Motor neuron (in vitro differentiated cells): Measurements from ENCODE around the gene DNAAF1. TPM values are rescaled to one million over a fixed set of nuclear protein-coding genes. Genes with fewer than 3 reads are reported as not detected.
A peak's percentile ranks its signal among the peaks of the same experiment; 100 is the strongest.
"Not testable (repeated sequence)": the region's sequence is repeated elsewhere in the genome, so short reads cannot be mapped to it uniquely, and the experiment has no call there.

Source experiments
- ATAC-seq, 8 experiments: fragments of 200-7000 bp; cut with Tn5 transposase; replicated peaks in 6 of 8; 2 replicates each; pipeline ENCODE4 v1.8.0; 2021; ENCODE audit warnings: mild to moderate bottlenecking in 8 of 8, moderate library complexity in 8 of 8
- H3K27ac ChIP-seq, 2 donors: fragments of 250-450 bp; sonication (Bioruptor Pico); 2 replicates each; pipeline ENCODE4 v1.9.0; 2021; ENCODE audit warnings: antibody characterized with exemption in 2 of 2, mild to moderate bottlenecking in 2 of 2, moderate library complexity in 1 of 2
- H3K4me1 ChIP-seq, 2 donors: fragments of 250-450 bp; sonication (Bioruptor Pico); replicated peaks in 1 of 2; 2 replicates each; pipeline ENCODE4 v1.6.1; 2021; ENCODE audit warnings: antibody characterized with exemption in 2 of 2, mild to moderate bottlenecking in 2 of 2, moderate library complexity in 1 of 2
- H3K4me3 ChIP-seq, 5 donors: fragments of 250-450 bp; sonication (Bioruptor Pico); 2 replicates each; pipeline ENCODE4 v1.9.0; 2021; ENCODE audit warnings: antibody characterized with exemption in 5 of 5, mild to moderate bottlenecking in 5 of 5, moderate library complexity in 4 of 5
- WGBS, 10 experiments: fragments of 450-650 bp; shearing (Covaris generic); methylation state at CpG; one replicate each; pipeline ENCODE4 v1.0.0; 2022; 5-methylcytosine and 5-hydroxymethylcytosine counted together
- in situ Hi-C, 9 experiments: fragments of 400-800 bp; cut with MboI; loops; one replicate each; pipeline ENCODE4 v1.15.0; 2021; ENCODE audit warnings: low sequenced_read_pairs in 9 of 9, low pct_unique_long_range_greater_than_20kb in 2 of 9; ENCODE audit not compliant: unreplicated experiment in 9 of 9
- total RNA-seq, 8 experiments: library from RNA; unstranded; fragments of 300-600 nt; gene quantifications; 2 replicates each; pipeline versions ENCODE4 v1.2.3 to v1.2.4, GENCODE V29; 2022

Gene DNAAF1
- total RNA-seq, 8 experiments from 2014 or later = 0.36 to 17.7 (median 1.2) TPM

DNA sequence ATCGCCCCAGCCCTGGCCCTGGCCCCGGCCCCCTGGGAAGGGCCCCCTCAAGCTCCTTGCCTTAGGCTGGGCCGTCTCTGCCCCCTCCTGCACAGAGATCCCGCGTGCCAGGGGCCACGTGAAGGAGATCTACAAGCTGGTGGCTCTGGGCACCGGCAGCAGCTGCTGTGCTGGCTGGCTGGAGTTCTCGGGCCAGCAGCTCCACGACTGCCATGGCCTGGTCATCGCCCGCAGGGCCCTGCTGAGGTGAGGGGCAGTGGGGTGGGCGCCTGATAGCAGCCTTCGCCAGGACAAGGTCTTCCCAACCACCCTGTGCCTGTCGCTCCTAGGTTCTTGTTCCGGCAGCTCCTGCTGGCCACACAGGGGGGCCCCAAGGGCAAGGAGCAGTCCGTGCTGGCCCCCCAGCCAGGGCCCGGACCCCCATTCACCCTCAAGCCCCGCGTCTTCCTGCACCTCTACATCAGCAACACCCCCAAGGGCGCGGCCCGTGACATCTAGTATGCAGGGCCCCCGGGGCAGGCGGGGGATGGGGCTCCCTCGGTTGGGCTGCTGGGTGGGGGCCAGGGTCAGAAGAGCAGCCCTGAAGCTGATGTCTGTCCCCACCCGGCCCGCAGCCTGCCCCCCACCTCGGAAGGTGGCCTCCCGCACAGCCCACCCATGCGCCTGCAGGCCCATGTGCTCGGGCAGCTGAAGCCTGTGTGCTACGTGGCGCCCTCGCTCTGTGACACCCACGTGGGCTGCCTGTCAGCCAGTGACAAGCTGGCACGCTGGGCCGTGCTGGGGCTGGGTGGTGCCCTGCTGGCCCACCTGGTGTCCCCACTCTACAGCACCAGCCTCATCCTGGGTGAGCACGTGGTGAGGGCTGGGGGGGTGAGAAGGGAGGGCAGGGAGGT, 50.3 kb downstream of the DNAAF1 start:
- in situ Hi-C loops = loop anchor here in 1 of 9 experiments (25.0 kb wide), 1 partner anchor 292 kb away; no protein-coding TSS in a partner anchor
- H3K27ac ChIP-seq = no peak overlapping the region
- peaks cover 13 to 16% of the 10 kb centered on the region in 2 donors for H3K4me1 ChIP-seq
- WGBS, 10 experiments = 100% methylated on average over 1 of the region's 38 CpGs; no CpG with 5 or more reads in 9 of the 10 experiments
- ATAC-seq = no peak
- H3K4me3 ChIP-seq = no peak overlapping the region

GRCh38 chr16:84196101-84196500, 51.0 kb downstream of the DNAAF1 start:
- in situ Hi-C loops = loop anchor here in 1 of 9 experiments (25.0 kb wide), 1 partner anchor 291 kb away; no protein-coding TSS in a partner anchor

GRCh38 chr16:84196727-84197394, 51.8 kb downstream of the DNAAF1 start:
- 67 to 83% (median 80%) methylated on average over 1 to 7 of the region's 16 CpGs; no CpG with 5 or more reads in 7 of the 10 experiments for WGBS, 10 experiments
- H3K27ac ChIP-seq = no peak overlapping the region
- H3K4me1 ChIP-seq = peaks cover 13 to 16% of the 10 kb centered on the region in 2 donors
- H3K4me3 ChIP-seq = no peak overlapping the region
- ATAC-seq = peak in 2 of 8 experiments; percentile 30 to 35
- in situ Hi-C loops = loop anchor here in 1 of 9 experiments (25.0 kb wide), 1 partner anchor 290 kb away; no protein-coding TSS in a partner anchor

More at GRCh38 chr16:84196101-84196500, 51.0 kb downstream of the DNAAF1 start:
- Histone ChIP-seq H3K4me1 (peaks cover 13 to 16% of the 10 kb centered on the region in 2 donors), H3K4me3 (no peak overlapping the region), H3K27ac (no peak overlapping the region)
- no peak for ATAC-seq
- 100% methylated on average over 3 of the region's 16 CpGs; no CpG with 5 or more reads in 9 of the 10 experiments for WGBS, 10 experiments

DNA sequence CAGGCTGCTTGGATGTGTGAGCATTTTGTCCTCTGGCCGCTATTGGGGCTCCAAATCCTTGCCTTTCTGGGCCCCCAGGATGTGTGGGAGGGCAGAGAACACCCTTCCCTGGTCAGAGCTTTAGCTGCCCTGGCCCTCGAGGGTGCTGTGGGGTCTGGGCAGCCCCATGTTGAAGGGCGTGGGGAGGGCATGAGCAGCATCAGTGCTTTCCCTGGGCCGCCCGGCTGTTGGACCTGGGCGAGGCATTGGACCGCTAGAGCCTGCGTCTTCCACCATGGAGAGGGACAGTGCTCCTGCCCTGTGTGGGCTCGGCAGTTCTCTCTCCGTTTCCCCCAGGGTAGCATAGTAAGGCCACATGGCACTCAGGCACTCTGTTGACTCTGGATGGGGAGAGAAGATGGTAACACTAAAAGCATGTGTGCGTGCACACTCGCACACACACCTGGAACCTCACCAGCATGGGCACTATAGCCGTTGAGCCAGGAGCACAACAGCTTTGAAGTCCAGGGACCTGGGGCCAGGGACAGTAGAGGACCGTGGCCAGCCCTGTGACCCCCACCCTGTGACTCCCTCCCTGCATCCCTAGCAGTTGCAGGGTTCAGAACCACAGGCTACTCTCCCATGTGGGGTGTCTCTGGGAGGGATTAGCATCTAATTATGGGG, 52.5 kb downstream of the DNAAF1 start:
- Histone ChIP-seq H3K27ac (no peak overlapping the region), H3K4me3 (no peak overlapping the region), H3K4me1 (peaks cover 13 to 16% of the 10 kb centered on the region in 2 donors)
- WGBS, 10 experiments = 76 to 100% (median 94%) methylated on average over 1 to 8 of the region's 14 CpGs; no CpG with 5 or more reads in 6 of the 10 experiments
- in situ Hi-C loops = loop anchor here in 1 of 9 experiments (25.0 kb wide), 1 partner anchor 290 kb away; no protein-coding TSS in a partner anchor
- no peak for ATAC-seq

DNA sequence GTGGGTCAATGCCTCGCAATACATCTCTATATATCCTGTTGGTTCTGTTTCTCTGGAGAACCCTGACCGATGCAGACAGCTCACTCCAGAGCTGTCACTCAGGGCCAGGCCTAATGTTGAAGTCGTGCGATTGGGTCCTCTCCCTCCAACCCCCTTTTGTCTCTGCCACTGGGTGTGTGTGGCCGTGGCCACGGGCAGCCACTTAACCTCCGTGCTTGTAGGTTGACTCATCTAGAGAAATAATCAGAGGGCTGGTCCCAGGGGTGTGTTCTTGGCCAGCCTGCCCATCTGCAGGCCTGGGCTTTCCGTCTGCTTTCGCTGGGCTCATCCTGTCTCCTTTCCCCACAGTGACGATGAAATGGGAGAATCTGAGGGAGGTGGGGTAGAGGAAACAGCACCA, 53.3 kb downstream of the DNAAF1 start:
- in situ Hi-C loops = loop anchor here in 1 of 9 experiments (25.0 kb wide), 1 partner anchor 289 kb away; no protein-coding TSS in a partner anchor
- ATAC-seq = peak in 6 of 8 experiments; percentile 27 to 93 (median 56)
- whole genome bisulfite sequencing, 10 experiments = 29 to 92% (median 78%) methylated on average over 2 to 7 of the region's 10 CpGs; no CpG with 5 or more reads in 5 of the 10 experiments
- Histone ChIP-seq H3K27ac (no peak overlapping the region), H3K4me3 (no peak overlapping the region), H3K4me1 (peaks cover 13 to 16% of the 10 kb centered on the region in 2 donors)

- peak in 2 of 8 experiments; percentile 24 to 47 for ATAC-seq
- Histone ChIP-seq H3K4me3 (no peak overlapping the region), H3K27ac (no peak overlapping the region), H3K4me1 (peaks cover 13 to 16% of the 10 kb centered on the region in 2 donors)
- in situ Hi-C loops = loop anchor here in 1 of 9 experiments (25.0 kb wide), 1 partner anchor 288 kb away; no protein-coding TSS in a partner anchor
- 10 to 50% (median 39%) methylated on average over 2 to 9 of the region's 13 CpGs; no CpG with 5 or more reads in 2 of the 10 experiments for WGBS, 10 experiments
Observed at GRCh38 chr16:84199097-84199496, 54.0 kb downstream of the DNAAF1 start.

DNA sequence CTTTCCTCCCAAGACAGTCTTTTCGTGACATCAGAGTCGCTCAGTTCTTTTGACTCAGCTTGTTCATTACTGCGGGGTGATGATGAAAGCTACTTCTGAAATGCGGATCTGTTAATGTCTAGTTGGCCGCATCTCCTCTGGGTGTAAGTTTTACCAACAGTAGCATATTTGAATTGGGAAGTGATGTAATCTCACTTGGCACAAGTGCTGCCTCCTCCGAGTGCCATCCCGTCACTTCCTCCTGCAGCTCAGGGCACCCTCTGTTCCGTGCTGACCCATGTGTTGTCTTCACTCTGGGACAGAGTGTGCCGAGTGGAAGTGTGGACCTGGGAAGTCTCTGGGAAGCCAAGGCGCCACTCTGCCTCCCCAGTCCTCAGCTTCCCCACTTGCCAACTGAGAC, 54.8 kb downstream of the DNAAF1 start:
- no peak overlapping the region for H3K4me3 ChIP-seq
- no peak overlapping the region for H3K27ac ChIP-seq
- in situ Hi-C loops = loop anchor here in 1 of 9 experiments (25.0 kb wide), 1 partner anchor 287 kb away; no protein-coding TSS in a partner anchor
- peaks cover 6 to 9% of the 10 kb centered on the region in 2 donors for H3K4me1 ChIP-seq
- no peak for ATAC-seq
- 40 to 97% (median 83%) methylated on average over 1 to 9 of the region's 10 CpGs; no CpG with 5 or more reads in 3 of the 10 experiments for WGBS, 10 experiments

DNA sequence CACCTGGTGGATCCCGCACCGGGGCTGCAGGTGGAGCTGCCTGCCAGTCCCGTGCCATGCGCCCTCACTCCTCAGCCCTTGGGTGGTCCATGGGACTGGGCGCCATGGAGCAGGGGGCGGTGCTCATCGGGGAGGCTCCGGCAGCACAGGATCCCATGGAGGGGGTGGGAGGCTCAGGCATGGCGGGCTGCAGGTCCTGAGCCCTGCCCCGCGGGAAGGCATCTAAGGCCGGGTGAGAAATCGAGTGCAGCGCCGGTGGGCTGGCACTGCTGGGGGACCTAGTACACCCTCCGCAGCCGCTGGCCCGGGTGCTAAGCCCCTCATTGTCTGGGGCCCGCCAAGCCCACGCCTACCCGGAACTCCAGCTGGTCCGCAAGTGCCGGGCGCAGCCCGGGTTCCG, 59.4 kb downstream of the DNAAF1 start:
- H3K4me3 ChIP-seq, in situ Hi-C loops, H3K4me1 ChIP-seq, H3K27ac ChIP-seq, ATAC-seq: not testable (repeated sequence)
- WGBS, 10 experiments = 87% methylated on average over 3 of the region's 26 CpGs; no CpG with 5 or more reads in 9 of the 10 experiments

DNA sequence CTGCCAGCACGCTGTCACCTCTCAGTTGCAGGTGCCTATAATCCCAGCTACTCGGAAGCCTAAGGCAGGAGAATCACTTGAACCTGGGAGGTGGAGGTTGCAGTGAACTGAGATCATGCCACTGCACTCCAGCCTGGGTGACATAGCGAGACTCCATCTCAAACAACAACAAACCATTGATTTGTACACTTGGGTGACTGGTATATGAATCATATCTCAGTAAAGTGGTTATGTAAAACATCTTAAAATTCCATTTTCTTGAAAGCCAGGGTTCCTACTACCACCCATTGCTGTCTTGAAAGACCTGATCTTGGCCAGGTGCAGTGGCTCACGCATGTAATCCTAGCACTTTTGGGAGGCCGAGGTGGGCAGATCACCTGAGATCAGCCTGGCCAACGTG, 60.0 kb downstream of the DNAAF1 start:
- in situ Hi-C loops, ATAC-seq: not testable (repeated sequence)
- WGBS, 10 experiments = 47 to 100% (median 86%) methylated on average over 1 to 6 of the region's 6 CpGs; no CpG with 5 or more reads in 5 of the 10 experiments

DNA sequence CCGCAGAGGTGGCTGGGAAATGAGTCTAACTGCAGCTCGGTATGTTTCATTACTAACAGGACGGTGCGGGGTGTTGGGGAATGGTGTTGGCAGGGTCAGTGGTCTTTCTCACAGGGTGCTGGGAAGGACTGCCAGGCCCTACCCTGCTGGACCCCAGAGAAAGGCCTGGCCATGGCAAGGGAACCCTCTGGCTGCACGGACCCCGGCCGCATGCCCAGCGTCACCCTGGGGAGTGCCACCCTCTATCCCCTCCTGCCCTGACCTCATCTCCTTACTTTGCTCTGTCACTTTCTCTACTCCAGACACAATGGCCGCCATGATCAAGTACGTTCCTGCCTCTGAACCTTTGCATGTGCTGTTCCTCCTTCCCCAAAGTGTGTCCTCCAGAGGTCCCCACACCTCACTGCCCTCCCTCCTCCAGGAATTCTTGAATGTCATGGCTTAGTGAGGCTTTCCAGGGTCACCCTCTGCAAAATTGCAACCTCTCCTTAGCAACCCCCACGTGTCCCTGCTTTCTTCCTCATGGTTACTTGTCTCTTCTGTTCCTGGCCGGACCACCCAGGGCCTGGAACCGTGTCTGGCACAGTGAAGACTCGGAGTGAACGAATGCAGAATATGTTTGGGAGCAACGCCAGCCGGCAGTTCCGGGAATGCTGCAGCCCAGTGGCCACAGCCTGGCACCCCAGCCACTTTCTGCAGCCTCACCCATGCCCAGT, 61.0 kb downstream of the DNAAF1 start:
- no peak overlapping the region for H3K4me3 ChIP-seq
- H3K27ac ChIP-seq = no peak overlapping the region
- H3K4me1 ChIP-seq = no peaks in the 10 kb centered on the region
- in situ Hi-C loops = no loop called here
- ATAC-seq = no peak
- 29 to 100% (median 88%) methylated on average over 1 to 8 of the region's 18 CpGs; no CpG with 5 or more reads in 1 of the 10 experiments for WGBS, 10 experiments

More for the DNA sequence above, 60.0 kb downstream of the DNAAF1 start:
- H3K27ac ChIP-seq, H3K4me1 ChIP-seq, H3K4me3 ChIP-seq: not testable (repeated sequence)

DNA sequence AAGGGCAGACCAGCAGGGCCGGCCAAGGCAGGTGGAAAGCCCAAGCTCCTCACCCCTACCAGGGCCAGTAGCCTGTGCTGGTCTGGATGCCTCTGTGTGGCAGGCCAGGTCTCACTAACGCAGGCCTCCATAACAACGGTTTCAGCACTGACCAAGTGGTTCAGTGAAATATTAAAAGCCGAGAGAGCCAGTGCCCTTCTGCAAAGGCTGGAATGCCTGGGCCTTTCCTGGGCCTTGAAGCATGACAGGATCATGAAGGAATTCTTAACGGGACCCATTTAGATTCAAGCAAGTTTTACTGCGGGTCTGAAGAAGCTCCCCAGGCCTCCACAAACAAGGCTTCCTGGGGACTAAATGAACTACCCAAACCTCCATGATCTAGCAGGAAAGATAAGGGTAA, 62.1 kb downstream of the DNAAF1 start:
- no peak overlapping the region for H3K4me3 ChIP-seq
- in situ Hi-C loops = no loop called here
- H3K27ac ChIP-seq = no peak overlapping the region
- ATAC-seq = no peak
- 20 to 77% (median 70%) methylated on average over 2 to 4 of the region's 6 CpGs; no CpG with 5 or more reads in 5 of the 10 experiments for WGBS, 10 experiments
- H3K4me1 ChIP-seq = no peaks in the 10 kb centered on the region

GRCh38 chr16:84207879-84208278, 62.8 kb downstream of the DNAAF1 start:
- no peak for ATAC-seq
- H3K4me1 ChIP-seq = no peaks in the 10 kb centered on the region
- no peak overlapping the region for H3K4me3 ChIP-seq
- WGBS, 10 experiments = 20 to 100% (median 67%) methylated on average over 1 to 7 of the region's 8 CpGs; no CpG with 5 or more reads in 1 of the 10 experiments
- H3K27ac ChIP-seq = no peak overlapping the region
- in situ Hi-C loops = no loop called here
